GM21576 (cell line): ENCODE results near the gene LBP.
"Not testable (repeated sequence)": the region's sequence is repeated elsewhere in the genome, so short reads cannot be mapped to it uniquely, and the experiment has no call there.

Source experiments
- ATAC-seq: cut with Tn5 transposase; IDR thresholded peaks from one replicate; pipeline ENCODE4 v1.9.1; 2021; ENCODE audit warnings: mild to moderate bottlenecking, moderate library complexity; ENCODE audit not compliant: unreplicated experiment

The LBP gene

GRCh38 chr20:38346247-38346651 lies at the start of gene LBP:
Gene LBP (plus strand): TSS chr20:38346482. CDS start chr20:38346517, 35 bp downstream.
- ATAC-seq, result no peak

- no peak for ATAC-seq
These were observed 48.2 kb upstream of the LBP start for GRCh38 chr20:38297916-38298674.

GRCh38 chr20:38298768-38299288 lies 47.5 kb upstream of the LBP start:
- no peak for ATAC-seq

GRCh38 chr20:38299963-38300362 lies 46.3 kb upstream of the LBP start:
- no peak for ATAC-seq

- no peak for ATAC-seq
These were observed 45.8 kb upstream of the LBP start for GRCh38 chr20:38300438-38300837.

- ATAC-seq, result no peak
These were observed 45.0 kb upstream of the LBP start for GRCh38 chr20:38301309-38301708.

GRCh38 chr20:38302786-38303185 lies 43.5 kb upstream of the LBP start:
- ATAC-seq, result no peak

GRCh38 chr20:38303908-38304379 lies 42.3 kb upstream of the LBP start, which contains the start of gene BPI:
Gene BPI (plus strand): TSS chr20:38304156. CDS start chr20:38304224, 68 bp downstream.
- no peak for ATAC-seq

- no peak for ATAC-seq
These were observed 41.3 kb upstream of the LBP start for GRCh38 chr20:38304845-38305447.

GRCh38 chr20:38305541-38305940 lies 40.7 kb upstream of the LBP start:
- ATAC-seq, result no peak

- no peak for ATAC-seq
These were observed 39.9 kb upstream of the LBP start for GRCh38 chr20:38306379-38306778.

GRCh38 chr20:38307371-38308046 lies 38.8 kb upstream of the LBP start:
- ATAC-seq, result no peak

GRCh38 chr20:38308047-38308438 lies 38.2 kb upstream of the LBP start:
- no peak for ATAC-seq

GRCh38 chr20:38308447-38308846 lies 37.8 kb upstream of the LBP start:
- ATAC-seq, result no peak

GRCh38 chr20:38311091-38311490 lies 35.2 kb upstream of the LBP start:
- no peak for ATAC-seq

- ATAC-seq, result no peak
These were observed 34.8 kb upstream of the LBP start for GRCh38 chr20:38311491-38311890.

GRCh38 chr20:38313676-38314075 lies 32.6 kb upstream of the LBP start:
- ATAC-seq, result no peak

- ATAC-seq, result not testable (repeated sequence)
These were observed 31.9 kb upstream of the LBP start for GRCh38 chr20:38314350-38314749.

GRCh38 chr20:38315290-38315966 lies 30.9 kb upstream of the LBP start:
- ATAC-seq, result no peak

GRCh38 chr20:38316341-38316740 lies 29.9 kb upstream of the LBP start:
- ATAC-seq, result no peak

GRCh38 chr20:38317422-38317821 lies 28.9 kb upstream of the LBP start:
- ATAC-seq, result no peak
